GM19025 (cell line): ENCODE measurements around the gene OR5AL1.
"Not testable (repeated sequence)": the region's sequence is repeated elsewhere in the genome, so short reads cannot be mapped to it uniquely, and the experiment has no call there.

ENCODE experiments used
- ATAC-seq: cut with Tn5 transposase; IDR thresholded peaks from one replicate; pipeline ENCODE4 v1.9.1; 2021; ENCODE audit warnings: mild to moderate bottlenecking, low read depth, moderate library complexity; ENCODE audit not compliant: unreplicated experiment

OR5AL1 gene

DNA sequence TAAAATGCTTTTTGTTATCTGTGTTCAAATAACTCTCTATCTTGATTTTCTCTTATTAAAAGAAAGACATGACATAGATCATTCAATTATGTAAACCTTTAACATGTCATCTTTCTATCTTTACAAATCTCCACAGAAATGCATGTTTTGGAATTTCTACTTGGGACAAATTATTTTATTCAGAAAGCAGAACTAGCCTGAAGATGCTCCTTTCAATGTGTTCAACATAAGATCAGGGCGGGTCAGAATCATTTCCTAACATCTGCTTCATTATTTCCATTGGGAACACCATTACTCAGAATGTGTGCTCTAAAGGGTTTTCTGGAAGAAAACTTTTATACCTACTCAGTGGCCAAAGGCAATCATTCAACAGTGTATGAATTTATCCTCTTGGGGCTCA is at the start of gene OR5AL1:
Gene OR5AL1, plus strand, starts transcription at position 301 of the 400 bp plus-strand sequence.
- no peak for ATAC-seq

DNA sequence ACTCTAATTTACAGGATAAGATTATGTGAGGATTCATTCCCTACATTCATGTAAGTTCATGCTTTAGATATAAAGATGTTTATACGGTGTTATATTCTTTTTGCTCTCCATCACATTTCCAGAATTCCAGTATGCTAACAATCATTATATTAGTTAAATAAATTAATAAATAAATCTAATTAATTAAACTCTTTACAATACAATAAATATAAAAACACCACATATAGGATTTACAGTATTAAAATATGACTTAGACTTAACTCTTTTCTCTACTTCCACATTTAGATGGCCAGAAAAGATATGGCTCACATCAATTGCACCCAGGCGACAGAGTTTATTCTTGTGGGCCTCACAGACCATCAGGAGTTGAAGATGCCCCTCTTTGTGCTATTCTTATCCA is 37.2 kb upstream of the OR5AL1 start, which contains the start of gene OR8U1:
Gene OR8U1, plus strand, starts transcription at position 301 of the 400 bp plus-strand sequence. Its CDS starts 0 bp downstream, at position 301.
- no peak for ATAC-seq

DNA sequence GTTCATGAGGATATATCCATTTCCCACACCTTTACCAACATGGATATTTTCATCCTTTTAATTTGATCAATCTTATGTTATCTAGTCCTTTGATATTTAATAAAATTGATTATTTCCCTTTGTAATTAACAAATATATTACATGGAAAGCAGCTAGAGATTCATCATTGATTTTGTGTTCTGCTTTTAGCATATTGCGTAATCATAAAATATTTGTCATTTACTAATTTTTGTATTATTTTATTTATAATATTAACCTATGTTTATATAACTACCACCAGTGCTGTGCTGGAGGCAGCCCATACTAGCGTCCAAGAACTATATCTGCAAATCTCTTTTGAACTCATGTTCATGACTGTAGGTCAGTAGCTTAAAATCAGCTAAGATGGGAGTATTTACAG is 32.4 kb upstream of the OR5AL1 start:
- ATAC-seq, result no peak

DNA sequence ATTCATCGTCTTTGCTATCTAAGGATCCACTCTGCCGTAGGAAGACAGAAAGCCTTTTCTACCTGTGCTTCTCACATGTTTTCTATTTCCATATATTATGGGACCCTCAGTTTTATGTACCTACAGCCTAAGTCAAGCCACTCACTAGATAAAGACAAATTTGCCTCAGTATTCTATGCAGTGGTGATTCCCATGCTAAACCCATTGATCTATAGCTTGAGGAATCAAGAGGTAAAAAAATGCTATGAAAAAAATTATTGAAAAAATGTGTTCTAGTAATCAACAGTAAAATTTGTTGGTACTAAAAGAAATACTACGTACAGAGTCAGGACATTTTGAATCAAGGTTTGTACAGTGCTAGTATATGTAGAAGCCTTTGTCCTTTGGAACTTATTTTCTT is 18.1 kb upstream of the OR5AL1 start:
- no peak for ATAC-seq

DNA sequence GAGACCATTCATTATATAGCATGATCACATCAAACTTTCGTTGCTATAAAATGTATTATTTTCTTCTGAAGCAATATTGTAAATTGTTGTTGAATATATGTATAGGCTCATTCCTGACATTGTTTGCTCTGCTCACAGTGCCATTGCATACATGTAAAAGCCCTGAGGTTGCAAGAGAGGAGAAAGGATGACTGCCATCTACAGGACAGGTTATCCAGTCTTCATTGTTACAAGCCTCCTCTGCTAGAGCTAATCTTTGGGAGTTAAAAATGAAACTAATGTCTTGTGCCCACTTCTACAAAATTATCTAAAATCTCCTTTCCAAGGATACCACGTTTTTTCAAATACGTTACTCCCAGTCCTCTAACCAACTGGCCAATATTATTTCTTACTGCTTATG is 16.4 kb upstream of the OR5AL1 start:
- ATAC-seq, result no peak

DNA sequence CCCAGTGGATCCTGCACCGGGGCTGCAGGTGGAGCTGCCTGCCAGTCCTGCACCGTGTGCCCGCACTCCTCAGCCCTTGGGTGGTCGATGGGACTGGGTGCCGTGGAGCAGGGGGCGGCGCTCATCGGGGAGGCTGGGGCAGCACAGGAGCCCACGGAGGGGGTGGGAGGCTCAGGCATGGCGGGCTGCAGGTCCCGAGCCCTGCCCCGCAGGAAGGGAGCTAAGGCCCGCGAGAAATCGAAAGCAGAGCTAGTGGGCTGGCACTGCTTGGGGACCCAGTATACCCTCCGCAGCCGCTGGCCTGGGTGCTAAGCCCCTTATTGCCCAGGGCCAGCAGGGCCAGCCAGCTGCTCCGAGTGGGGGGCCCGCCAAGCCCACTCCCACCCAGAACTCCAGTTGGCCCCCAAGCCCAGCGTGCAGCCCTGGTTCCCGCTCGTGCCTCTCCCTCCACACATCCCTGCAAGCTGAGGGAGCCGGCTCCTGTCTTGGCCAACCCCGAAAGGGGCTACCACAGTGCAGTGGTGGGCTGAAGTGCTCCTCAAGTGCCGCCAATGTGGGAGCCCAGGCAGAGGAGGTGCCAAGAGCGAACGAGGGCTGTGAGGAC is 10.5 kb upstream of the OR5AL1 start:
- not testable (repeated sequence) for ATAC-seq

DNA sequence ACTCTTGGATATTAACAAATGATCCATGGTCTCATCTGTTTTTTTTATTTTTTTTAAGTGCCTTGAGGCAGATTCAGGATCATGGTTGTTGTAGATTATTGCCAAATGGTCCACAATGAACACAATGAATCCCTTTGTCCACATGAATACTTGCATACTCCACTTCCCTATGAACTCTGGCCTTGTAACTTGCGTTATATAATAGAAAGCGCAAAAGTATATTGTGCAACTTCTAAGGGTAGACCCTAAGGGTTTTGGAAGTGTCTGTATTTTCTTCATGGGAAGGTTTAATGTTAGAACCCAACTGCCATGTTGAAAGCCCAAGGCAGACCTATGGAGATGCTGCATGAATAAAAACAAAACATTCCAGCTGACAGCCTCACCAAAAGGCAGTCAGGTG is 8.1 kb upstream of the OR5AL1 start:
- ATAC-seq, result no peak

DNA sequence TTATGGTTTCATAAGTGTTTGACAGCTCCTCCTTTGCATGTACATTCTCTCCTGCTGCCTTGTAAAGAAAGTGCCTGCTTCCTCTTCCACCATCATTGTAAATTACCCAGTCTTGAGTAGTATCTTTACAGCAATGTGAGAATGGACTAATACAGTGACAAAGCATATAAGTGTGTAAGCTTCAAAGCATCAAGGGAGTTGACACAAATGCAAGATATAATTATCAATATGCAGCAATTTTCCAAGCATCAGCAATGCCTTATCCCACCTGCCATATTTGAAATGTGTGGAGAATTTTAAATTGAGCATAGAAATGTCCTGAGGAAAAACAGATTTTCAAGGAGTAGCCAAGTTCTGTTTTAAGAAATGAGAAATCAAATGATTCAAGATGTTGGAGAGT is 1.7 kb upstream of the OR5AL1 start:
- ATAC-seq, result no peak

DNA sequence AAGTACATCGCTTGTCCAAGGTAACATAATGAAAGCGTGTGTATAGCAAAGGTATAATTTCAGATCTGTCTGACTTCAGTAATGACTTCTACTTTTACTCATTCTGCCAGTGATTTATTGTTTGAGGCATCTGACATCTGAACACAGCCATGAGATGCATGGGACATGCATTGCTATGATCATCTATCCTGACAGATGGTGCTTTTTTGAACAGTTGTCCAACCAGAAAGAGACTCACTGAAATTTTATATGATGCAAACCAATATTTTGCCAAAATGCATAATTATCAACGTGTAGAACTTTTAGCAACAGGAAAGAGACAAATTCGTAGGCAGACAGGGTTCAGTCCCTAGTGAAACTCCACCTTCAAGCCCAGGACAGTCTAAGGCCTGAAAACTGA is 41.0 kb downstream of the OR5AL1 start:
- ATAC-seq, result no peak

DNA sequence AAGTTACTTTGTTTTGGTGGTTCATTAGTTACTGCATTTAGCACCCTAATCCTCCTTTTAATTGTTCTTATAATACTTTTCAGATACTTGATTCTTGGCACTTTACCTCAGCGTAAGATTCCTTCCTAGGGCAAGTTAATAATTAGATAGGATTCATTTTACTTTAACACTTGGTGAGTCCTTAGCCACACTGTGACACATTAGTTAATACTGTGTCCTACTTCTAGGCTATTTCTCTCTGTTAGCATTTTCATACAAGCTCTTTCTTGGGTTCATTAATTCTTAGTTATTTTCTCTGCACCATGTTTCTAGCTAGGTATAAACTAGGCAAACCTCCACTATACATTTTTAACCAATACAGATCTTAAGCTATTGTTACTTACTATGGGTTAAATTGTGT is 44.6 kb downstream of the OR5AL1 start:
- no peak for ATAC-seq
